AG08395 (cell line): ENCODE data around the gene AQP11.
A peak's percentile ranks its signal among the peaks of the same experiment; 100 is the strongest.

Experiments
- DNase-seq: peaks from one replicate; pipeline ENCODE4 v3.0.0; 2012; ENCODE audit warnings: mixed read lengths, low spot score

The AQP11 gene

GRCh38 chr11:77658213-77659013, 68.7 kb downstream of the AQP11 start:
- DNase-seq = peak; percentile 51
